GM18873 (cell line): Measurements from ENCODE around the gene SLC16A9.
"Not testable (repeated sequence)": the region's sequence is repeated elsewhere in the genome, so short reads cannot be mapped to it uniquely, and the experiment has no call there.

Experiments
- ATAC-seq: cut with Tn5 transposase; IDR thresholded peaks from one replicate; pipeline ENCODE4 v1.9.1; 2021; ENCODE audit warnings: mild to moderate bottlenecking, moderate library complexity, moderate number of reproducible peaks; ENCODE audit not compliant: unreplicated experiment, low FRiP score

SLC16A9 gene, protein sequence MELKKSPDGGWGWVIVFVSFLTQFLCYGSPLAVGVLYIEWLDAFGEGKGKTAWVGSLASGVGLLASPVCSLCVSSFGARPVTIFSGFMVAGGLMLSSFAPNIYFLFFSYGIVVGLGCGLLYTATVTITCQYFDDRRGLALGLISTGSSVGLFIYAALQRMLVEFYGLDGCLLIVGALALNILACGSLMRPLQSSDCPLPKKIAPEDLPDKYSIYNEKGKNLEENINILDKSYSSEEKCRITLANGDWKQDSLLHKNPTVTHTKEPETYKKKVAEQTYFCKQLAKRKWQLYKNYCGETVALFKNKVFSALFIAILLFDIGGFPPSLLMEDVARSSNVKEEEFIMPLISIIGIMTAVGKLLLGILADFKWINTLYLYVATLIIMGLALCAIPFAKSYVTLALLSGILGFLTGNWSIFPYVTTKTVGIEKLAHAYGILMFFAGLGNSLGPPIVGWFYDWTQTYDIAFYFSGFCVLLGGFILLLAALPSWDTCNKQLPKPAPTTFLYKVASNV

GRCh38 chr10:59709395-59710125 is at the start of gene SLC16A9:
SLC16A9 (minus strand) TSS chr10:59709850; CDS start chr10:59684291, 25,559 bp downstream.
- ATAC-seq: peak; percentile 66

DNA sequence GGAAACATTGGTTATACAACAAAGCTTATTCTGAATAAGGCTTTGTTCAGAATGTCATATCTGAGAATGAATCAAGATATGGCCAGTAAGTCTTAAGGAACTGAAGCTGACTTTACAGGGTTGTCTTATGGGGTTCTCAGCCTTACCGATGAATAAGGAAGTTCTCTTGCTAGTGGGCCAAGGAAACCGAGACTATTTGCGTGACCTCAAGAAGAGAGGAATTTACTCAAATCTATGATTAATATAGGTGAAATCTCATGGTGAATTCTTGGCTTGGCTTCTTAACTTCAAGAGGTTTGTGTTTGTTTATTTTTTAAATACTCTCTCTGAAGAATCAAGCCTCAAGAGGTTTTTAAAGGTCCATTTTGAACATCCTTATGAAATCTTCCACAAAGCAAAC is 48.3 kb upstream of the SLC16A9 start:
- no peak for ATAC-seq

DNA sequence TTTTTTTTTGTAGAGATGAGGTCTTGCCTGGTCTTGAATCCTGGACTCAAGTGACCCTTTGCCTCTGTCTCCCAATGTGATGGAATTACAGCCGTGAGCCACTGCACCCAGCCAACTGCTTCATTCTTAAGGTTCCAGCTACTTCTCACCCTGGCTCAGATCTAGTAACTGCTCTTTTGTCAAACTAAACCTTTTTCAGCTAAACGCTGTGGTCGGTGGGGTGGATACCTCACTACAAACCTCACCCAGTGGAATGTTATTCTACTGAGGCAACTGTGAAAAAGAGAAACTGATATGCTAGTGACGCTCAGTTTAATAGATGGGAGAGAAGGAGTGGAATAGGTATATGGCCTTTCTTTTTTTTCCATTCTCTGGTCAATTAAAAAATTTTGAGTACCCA is 45.3 kb upstream of the SLC16A9 start:
- ATAC-seq: no peak

GRCh38 chr10:59753267-59753666 is 43.6 kb upstream of the SLC16A9 start, which contains the start of gene MRLN:
MRLN (minus strand) TSS chr10:59753455.
- ATAC-seq: no peak

GRCh38 chr10:59752278-59752940 is 42.8 kb upstream of the SLC16A9 start:
- no peak for ATAC-seq

DNA sequence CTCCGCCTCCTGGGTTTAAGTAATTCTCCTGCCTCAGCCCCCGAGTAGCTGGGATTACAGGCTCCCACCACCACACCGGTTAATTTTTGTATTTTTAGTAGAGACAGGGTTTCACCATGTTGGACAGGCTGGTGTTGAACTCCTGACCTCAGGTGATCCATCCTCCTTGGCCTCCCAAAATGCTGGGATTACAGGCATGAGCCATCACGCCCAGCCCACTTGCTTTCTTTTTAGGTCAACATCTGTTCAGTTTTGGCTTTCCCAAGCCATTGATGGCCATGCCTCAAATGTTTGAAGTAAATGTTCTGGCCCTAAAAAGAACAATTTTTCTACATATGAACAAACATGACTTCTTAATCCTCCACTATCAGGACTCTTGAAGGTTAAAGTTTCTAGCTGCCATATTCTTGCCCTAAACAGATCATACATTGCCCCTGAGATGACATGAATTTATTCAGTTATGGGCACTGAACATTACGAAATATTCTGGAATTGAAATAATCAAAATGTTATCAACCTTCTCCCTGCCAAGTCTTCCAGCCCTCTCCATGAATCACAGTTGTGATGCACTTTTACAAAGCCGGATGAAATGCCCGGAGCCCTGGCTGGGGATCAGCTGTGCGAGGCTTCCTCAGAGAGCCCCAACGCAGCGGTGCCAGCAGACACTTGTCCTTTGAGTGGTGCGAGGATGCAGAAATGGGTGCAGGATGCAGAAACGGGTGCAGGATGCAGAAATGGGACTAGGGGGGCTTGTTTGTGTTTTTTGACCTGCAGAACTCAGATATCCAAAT is 40.7 kb upstream of the SLC16A9 start:
- no peak for ATAC-seq

GRCh38 chr10:59748834-59749233 is 39.2 kb upstream of the SLC16A9 start:
- ATAC-seq: no peak

DNA sequence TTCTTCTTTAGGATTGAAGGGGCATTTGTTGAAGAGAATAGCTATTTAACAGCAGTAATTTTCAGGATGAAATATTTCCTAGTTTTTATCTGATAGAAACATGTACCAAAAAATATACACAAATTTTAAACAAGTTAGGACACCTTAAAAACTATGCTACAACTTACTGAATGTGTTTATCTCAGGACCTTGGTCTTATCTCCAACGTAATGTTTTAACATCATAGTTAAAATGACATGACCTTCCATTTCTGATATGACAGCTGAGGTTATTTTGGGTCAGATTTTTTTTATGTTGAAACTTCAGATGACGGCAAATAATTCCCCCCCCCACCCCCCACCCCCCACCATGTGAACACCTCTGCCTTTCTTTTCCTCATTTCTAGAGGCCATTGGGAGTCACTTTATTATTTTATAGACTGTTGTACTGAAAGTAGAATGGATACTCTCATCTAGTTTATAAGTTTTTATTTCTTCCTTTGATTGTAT is 35.6 kb upstream of the SLC16A9 start:
- ATAC-seq: no peak

- not testable (repeated sequence) for ATAC-seq
Measured at GRCh38 chr10:59744762-59745161, 35.1 kb upstream of the SLC16A9 start.

DNA sequence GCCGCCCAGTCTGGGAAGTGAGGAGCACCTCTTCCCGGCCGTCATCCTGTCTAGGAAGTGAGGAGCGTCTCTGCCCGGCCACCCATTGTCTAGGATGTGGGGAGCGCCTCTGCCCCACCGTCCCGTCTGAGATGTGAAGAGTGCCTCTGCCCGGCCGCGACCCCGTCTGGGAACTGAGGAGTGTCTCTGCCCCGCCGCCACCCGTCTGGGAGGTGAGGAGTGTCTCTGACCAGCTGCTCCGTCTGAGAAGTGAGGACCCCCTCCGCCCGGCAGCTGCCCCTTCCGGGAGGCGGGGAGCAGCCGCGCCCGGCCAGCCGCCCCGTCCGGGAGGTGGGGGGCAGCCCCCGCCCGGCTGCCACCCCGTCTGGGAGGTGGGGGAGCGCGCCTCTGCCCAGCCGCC is 34.5 kb upstream of the SLC16A9 start:
- ATAC-seq: not testable (repeated sequence)

DNA sequence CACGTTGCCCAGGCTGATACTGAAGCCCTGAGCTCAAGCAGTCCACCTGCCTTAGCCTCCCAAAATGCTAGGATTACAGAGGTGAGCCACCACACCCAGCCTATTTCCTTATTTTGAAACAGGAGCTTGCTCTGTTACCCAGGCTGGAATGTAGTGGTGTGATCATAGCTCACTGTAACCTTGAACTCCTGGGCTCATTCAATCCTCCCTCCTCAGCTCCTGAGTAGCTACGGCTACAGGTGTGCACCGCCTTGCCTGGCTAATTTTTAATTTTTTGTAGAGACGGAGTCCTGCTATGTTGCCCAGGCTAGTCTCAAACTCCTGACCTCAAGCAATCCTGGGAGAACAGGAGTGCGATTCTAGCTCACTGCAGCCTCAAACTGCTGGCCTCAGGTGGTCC is 31.9 kb upstream of the SLC16A9 start:
- no peak for ATAC-seq

DNA sequence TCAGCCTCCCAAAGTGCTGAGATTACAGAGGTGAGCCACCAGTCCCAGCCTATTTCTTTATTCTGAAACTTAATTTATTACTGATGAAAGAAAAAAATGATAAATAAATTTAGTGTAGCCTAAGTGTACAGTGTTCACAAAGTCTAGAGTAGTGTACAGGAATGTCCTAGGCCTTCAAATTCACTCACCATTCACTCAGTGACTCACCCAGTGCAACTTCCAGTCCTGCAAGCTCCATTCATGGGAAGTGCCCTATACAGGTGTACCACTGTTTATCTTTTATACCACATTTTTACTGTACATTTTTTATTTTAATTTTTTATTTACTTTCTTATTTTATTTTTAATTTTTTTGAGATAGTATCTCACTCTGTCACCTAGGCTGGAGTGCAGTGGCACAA is 31.4 kb upstream of the SLC16A9 start:
- ATAC-seq: no peak

- ATAC-seq: no peak
Measured at GRCh38 chr10:59736749-59737148, 27.1 kb upstream of the SLC16A9 start.

- no peak for ATAC-seq
Measured at GRCh38 chr10:59735296-59735695, 25.6 kb upstream of the SLC16A9 start.

GRCh38 chr10:59734014-59734462 is 24.4 kb upstream of the SLC16A9 start:
- ATAC-seq: no peak

GRCh38 chr10:59733321-59734013 is 23.8 kb upstream of the SLC16A9 start:
- not testable (repeated sequence) for ATAC-seq

DNA sequence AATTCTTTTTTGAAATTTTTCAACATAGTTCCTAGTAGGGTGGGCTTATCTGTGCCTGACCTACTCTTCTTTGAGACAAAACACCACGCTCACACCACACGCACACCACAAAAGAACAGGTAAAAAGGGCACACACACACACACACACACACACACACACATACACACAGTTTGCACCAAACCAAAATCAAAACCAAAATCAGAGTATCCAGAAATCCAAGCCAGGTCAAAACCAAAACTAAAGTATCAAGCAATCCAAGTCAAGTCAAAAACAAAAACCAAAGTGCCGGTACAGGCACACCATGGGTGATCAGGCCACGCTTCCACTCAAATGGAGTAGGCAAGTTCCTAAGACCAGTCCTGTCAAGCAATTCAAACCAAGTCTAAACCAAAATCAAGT is 23.2 kb upstream of the SLC16A9 start:
- not testable (repeated sequence) for ATAC-seq

- ATAC-seq: not testable (repeated sequence)
Measured at GRCh38 chr10:59729167-59729566, 19.5 kb upstream of the SLC16A9 start.
